ENCODE results near the gene DHRS4.
"Not testable (repeated sequence)": the region's sequence is repeated elsewhere in the genome, so short reads cannot be mapped to it uniquely, and the experiment has no call there.

DNA sequence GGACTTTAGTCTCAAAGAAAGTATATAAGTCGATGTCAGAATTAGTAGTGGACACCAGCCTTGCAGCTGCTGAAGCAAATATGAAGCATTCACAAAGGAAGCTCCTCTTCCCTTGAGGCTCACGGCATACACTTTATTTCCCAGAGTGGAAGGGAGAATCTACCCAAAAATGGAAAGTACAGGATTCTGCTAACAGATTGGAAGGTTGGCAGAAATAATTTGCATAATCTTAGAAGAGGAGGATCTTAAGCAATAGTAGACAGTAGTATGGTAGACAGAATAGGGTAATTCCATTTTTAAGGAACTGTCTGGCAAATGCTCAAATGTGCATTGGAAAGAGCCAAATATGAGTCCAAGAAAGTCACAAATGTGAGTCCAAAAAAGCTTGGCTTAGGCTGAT lies 2.2 kb downstream of the DHRS4 start:
- TF ChIP-seq, protein P1, sequence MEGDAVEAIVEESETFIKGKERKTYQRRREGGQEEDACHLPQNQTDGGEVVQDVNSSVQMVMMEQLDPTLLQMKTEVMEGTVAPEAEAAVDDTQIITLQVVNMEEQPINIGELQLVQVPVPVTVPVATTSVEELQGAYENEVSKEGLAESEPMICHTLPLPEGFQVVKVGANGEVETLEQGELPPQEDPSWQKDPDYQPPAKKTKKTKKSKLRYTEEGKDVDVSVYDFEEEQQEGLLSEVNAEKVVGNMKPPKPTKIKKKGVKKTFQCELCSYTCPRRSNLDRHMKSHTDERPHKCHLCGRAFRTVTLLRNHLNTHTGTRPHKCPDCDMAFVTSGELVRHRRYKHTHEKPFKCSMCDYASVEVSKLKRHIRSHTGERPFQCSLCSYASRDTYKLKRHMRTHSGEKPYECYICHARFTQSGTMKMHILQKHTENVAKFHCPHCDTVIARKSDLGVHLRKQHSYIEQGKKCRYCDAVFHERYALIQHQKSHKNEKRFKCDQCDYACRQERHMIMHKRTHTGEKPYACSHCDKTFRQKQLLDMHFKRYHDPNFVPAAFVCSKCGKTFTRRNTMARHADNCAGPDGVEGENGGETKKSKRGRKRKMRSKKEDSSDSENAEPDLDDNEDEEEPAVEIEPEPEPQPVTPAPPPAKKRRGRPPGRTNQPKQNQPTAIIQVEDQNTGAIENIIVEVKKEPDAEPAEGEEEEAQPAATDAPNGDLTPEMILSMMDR (IDR thresholded peaks at IDR 0.05), result not testable (repeated sequence)
- TF ChIP-seq EP300 (IDR thresholded peaks at IDR 0.05), result not testable (repeated sequence)
